GM12865 (cell line): ENCODE results near the gene SLC12A8.

Experiments used
- DNase-seq: peaks from one replicate; pipeline ENCODE4 v3.0.0; 2010; ENCODE audit warnings: low read depth
- H3K4me3 ChIP-seq: 2 replicates; pipeline ENCODE4 v1.5.1; 2011; ENCODE audit warnings: mild to moderate bottlenecking, low read depth, low read length, control low read depth
- CTCF ChIP-seq: IDR thresholded peaks from 2 replicates; pipeline ENCODE4 v1.5.1; 2011; ENCODE audit warnings: low read length, control low read depth, low read depth, inconsistent platforms; ENCODE audit not compliant: insufficient read depth; ENCODE audit errors: missing control alignments

The SLC12A8 gene

GRCh38 chr3:125062904-125063618, 149.5 kb downstream of the SLC12A8 start:
- no peak for TF ChIP-seq CTCF
- H3K4me3 ChIP-seq, result no peak overlapping the region
- no peak for DNase-seq

- H3K4me3 ChIP-seq, result no peak overlapping the region
- TF ChIP-seq CTCF, result no peak
Observed at GRCh38 chr3:125061646-125062045, 150.9 kb downstream of the SLC12A8 start.

GRCh38 chr3:125061170-125061569, 151.4 kb downstream of the SLC12A8 start:
- H3K4me3 ChIP-seq, result no peak overlapping the region
- DNase-seq, result no peak
- no peak for TF ChIP-seq CTCF

More at GRCh38 chr3:125061646-125062045, 150.9 kb downstream of the SLC12A8 start:
- no peak for DNase-seq

- peak; percentile 2 for TF ChIP-seq CTCF
- H3K4me3 ChIP-seq, result no peak overlapping the region
- DNase-seq, result no peak
Observed at GRCh38 chr3:125059488-125060245, 152.9 kb downstream of the SLC12A8 start.

- TF ChIP-seq CTCF, result no peak
- H3K4me3 ChIP-seq, result no peak overlapping the region
- no peak for DNase-seq
Observed at GRCh38 chr3:125058959-125059358, 153.6 kb downstream of the SLC12A8 start.

GRCh38 chr3:125058529-125058928, 154.0 kb downstream of the SLC12A8 start:
- no peak for DNase-seq
- no peak overlapping the region for H3K4me3 ChIP-seq
- no peak for TF ChIP-seq CTCF
